Fibroblast of villous mesenchyme (primary cell): ENCODE measurements around the gene LIPI. TPM values are rescaled to one million over a fixed set of nuclear protein-coding genes. Genes with fewer than 3 reads are reported as not detected.

Experiments used
- DNase-seq: peaks from one replicate; pipeline ENCODE4 v3.0.0-alpha.2; 2010; ENCODE audit warnings: low read depth
- H3K4me3 ChIP-seq: 2 replicates; pipeline ENCODE4 v1.5.1; 2011; ENCODE audit warnings: low read depth, mild to moderate bottlenecking, low read length
- total RNA-seq: library from RNA; depleted of rRNA; stranded (reverse); fragments of >200 nt; gene quantifications from 2 replicates; pipeline ENCODE4 v1.2.3, GENCODE V29; 2012
- TF ChIP-seq, protein P1 (sequence below): IDR thresholded peaks from 2 replicates; pipeline ENCODE4 v1.5.1; 2012; ENCODE audit warnings: low read depth, mild to moderate bottlenecking, low read length; ENCODE audit not compliant: insufficient read depth

The LIPI gene
- total RNA-seq, 1 donor = not detected

DNA sequence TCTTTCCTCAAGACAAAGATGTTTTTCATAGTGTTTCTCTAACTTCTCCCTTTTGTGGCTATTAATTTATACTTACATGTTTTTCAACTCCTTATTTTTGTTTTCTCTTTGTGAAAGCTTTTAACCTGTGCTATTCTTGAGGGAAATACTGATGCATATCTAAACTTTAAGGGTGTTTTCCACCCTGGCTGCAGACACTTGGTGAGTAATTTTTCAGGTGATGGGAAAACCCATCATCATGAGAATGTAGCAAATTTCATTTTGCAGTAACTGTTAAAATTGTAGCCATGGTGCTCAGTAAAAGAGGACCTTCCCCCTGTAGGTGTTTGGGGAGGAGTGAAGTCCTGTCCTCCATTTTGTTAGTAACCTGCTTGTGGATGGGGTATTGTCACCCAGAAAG, 124.2 kb downstream of the LIPI start:
- TF ChIP-seq, protein P1, sequence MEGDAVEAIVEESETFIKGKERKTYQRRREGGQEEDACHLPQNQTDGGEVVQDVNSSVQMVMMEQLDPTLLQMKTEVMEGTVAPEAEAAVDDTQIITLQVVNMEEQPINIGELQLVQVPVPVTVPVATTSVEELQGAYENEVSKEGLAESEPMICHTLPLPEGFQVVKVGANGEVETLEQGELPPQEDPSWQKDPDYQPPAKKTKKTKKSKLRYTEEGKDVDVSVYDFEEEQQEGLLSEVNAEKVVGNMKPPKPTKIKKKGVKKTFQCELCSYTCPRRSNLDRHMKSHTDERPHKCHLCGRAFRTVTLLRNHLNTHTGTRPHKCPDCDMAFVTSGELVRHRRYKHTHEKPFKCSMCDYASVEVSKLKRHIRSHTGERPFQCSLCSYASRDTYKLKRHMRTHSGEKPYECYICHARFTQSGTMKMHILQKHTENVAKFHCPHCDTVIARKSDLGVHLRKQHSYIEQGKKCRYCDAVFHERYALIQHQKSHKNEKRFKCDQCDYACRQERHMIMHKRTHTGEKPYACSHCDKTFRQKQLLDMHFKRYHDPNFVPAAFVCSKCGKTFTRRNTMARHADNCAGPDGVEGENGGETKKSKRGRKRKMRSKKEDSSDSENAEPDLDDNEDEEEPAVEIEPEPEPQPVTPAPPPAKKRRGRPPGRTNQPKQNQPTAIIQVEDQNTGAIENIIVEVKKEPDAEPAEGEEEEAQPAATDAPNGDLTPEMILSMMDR = no peak
- no peak for DNase-seq
- H3K4me3 ChIP-seq = no peak overlapping the region

DNA sequence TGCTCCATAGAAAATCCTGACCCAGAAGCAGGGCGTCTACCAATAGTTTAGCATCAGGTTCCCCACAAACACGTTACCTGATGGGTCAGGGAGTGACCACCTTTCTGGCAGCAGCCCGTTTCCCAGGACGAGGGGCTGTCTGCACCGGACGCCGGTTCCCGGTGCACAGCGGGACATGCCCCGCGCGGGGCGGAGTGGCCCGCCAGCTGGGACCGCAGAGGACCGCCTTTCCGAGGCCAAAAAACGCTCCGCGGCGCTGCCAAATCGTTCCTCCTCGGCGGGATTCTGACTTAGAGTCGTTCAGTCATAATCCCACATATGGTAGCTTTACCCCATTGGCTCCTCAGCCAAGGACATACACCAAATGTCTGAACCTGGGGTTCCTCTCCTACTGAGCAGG, 126.1 kb downstream of the LIPI start:
- H3K4me3 ChIP-seq = no peak overlapping the region
- TF ChIP-seq, protein P1 = no peak
- DNase-seq = no peak

DNA sequence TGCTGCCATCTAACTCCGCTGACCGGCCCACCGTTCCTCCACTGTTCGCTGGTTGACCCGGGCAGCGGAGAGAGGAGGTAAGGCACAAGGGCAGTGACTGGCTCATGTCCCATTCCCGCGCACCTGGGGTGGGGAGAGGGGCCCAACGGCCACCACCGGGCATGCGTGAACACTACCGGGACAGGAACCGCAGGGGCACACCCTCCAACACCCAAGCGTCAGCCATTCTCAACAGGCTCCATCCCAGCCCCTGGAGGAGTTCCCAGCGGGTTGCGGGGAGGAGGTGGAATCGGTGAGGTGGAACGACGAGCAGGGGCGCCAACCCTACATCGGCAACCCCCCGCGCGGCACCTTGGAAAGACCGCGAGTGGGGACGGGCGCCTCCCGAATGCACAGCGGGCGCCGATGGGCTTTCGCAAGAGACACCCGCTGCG, 126.7 kb downstream of the LIPI start:
- H3K4me3 ChIP-seq = no peak overlapping the region
- no peak for DNase-seq
- TF ChIP-seq, protein P1 = no peak

DNA sequence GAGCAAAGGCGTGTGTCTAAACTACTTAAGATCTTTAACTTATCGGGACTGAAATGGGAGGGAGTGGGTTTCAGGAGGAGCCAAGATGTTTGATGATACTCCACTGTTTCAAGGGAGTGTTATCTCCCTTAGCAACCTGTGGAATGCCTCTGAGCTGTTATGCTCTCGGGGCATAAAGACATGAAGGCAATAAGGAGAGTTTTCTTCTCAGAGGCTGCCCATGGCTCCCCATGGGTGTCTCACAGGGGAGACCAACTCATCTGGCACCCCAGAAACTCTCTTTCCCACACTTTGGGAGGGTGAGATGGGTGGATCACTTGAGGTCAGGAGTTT, 130.0 kb downstream of the LIPI start:
- TF ChIP-seq, protein P1 = no peak
- DNase-seq = no peak
- no peak overlapping the region for H3K4me3 ChIP-seq

DNA sequence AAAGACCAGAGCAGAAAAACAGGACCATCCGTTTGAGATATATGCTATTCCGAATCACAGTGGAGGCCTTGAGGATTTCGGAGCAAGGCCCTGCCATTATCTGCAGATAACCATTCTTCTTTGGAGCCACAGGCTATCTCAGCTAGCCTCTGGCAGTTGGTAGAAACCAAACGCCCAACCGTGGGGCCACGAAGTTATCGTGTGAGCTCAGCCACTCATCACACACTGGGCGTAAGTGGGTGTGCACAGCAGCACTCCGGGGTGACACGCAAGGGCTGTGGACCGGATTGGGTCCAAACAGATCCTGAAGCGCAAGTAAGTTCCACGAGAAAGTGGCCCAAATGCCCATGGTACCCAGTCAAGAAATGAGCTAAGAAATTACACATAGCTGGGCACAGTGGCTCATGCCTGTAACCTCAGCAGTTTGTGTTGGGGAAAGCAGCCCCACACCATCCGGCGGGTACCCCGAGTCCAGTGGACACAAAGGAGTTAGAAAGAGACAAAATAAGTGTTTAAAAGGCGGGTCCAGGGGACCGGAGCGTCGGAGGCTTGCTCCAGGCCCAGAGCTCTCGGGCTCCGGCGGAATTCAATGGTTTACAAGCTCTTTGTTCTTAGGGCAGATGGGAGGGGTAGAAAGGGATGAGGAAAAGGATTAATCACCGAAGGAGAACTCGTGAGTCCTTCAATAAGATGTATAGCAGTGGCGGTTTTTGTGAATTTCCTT, 130.6 kb downstream of the LIPI start:
- TF ChIP-seq, protein P1 = no peak

DNA sequence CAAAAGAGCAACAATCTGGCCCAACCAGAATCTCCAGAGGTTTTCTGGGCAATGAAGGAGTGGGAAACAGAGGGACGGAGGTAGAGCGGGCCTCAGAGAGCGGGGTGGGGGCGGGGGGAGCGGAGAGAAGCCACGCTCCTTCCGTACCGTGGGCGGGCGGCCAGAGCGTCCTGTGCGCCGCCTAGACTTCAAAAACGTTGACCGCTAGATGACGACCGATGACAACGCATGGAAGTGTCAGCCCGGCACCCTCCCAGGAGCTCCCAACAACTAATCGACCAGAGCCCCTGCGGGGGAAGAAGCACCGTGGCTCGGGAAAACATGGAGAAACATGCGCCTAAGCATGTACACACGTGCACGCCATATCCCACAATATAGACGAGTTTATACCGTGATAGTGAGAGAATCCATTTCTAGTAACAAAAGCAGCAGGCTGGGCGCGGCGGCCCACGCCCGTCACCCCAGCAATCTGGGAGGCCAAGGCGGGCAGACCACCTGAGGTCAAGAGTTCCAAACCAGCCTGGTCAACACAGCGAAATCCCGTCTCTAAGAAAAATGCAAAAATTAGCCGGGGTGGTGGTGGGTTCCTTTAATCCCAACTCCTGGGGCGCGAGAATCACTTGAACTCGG, 131.9 kb downstream of the LIPI start:
- no peak overlapping the region for H3K4me3 ChIP-seq
- no peak for DNase-seq
- TF ChIP-seq, protein P1 = no peak

More for the DNA sequence above, 130.6 kb downstream of the LIPI start:
- no peak overlapping the region for H3K4me3 ChIP-seq
- DNase-seq = no peak
